Motor neuron (in vitro differentiated cells): ENCODE results near the gene HERC4. TPM values are rescaled to one million over a fixed set of nuclear protein-coding genes. Genes with fewer than 3 reads are reported as not detected.
"Not testable (repeated sequence)": the region's sequence is repeated elsewhere in the genome, so short reads cannot be mapped to it uniquely, and the experiment has no call there.

ENCODE experiments used
- ATAC-seq, 8 experiments: fragments of 200-7000 bp; cut with Tn5 transposase; replicated peaks in 6 of 8; 2 replicates each; pipeline ENCODE4 v1.8.0; 2021; ENCODE audit warnings: mild to moderate bottlenecking in 8 of 8, moderate library complexity in 8 of 8
- H3K27ac ChIP-seq, 2 donors: fragments of 250-450 bp; sonication (Bioruptor Pico); 2 replicates each; pipeline ENCODE4 v1.9.0; 2021; ENCODE audit warnings: antibody characterized with exemption in 2 of 2, mild to moderate bottlenecking in 2 of 2, moderate library complexity in 1 of 2
- H3K4me1 ChIP-seq, 2 donors: fragments of 250-450 bp; sonication (Bioruptor Pico); replicated peaks in 1 of 2; 2 replicates each; pipeline ENCODE4 v1.6.1; 2021; ENCODE audit warnings: antibody characterized with exemption in 2 of 2, mild to moderate bottlenecking in 2 of 2, moderate library complexity in 1 of 2
- H3K4me3 ChIP-seq, 5 donors: fragments of 250-450 bp; sonication (Bioruptor Pico); 2 replicates each; pipeline ENCODE4 v1.9.0; 2021; ENCODE audit warnings: antibody characterized with exemption in 5 of 5, mild to moderate bottlenecking in 5 of 5, moderate library complexity in 4 of 5
- WGBS, 10 experiments: fragments of 450-650 bp; shearing (Covaris generic); methylation state at CpG; one replicate each; pipeline ENCODE4 v1.0.0; 2022; 5-methylcytosine and 5-hydroxymethylcytosine counted together
- in situ Hi-C, 9 experiments: fragments of 400-800 bp; cut with MboI; loops; one replicate each; pipeline ENCODE4 v1.15.0; 2021; ENCODE audit warnings: low sequenced_read_pairs in 9 of 9, low pct_unique_long_range_greater_than_20kb in 2 of 9; ENCODE audit not compliant: unreplicated experiment in 9 of 9
- total RNA-seq, 8 experiments: library from RNA; unstranded; fragments of 300-600 nt; gene quantifications; 2 replicates each; pipeline versions ENCODE4 v1.2.3 to v1.2.4, GENCODE V29; 2022

The HERC4 gene
- total RNA-seq, 8 experiments from 2014 or later, result 16.4 to 80.5 (median 40.3) TPM

GRCh38 chr10:67921065-67921464, 154.0 kb downstream of the HERC4 start:
- WGBS, 10 experiments, result 92 to 100% (median 100%) methylated on average over 1 of the region's 1 CpG; no CpG with 5 or more reads in 5 of the 10 experiments
- Histone ChIP-seq H3K27ac (no peak overlapping the region), H3K4me3 (no peak overlapping the region), H3K4me1 (no peaks in the 10 kb centered on the region)
- in situ Hi-C loops, result no loop called here
- ATAC-seq, result no peak

GRCh38 chr10:67917679-67918078, 157.4 kb downstream of the HERC4 start:
- ATAC-seq, result no peak
- WGBS, 10 experiments, result 0 to 100% (median 64%) methylated on average over 1 of the region's 1 CpG; no CpG with 5 or more reads in 1 of the 10 experiments
- Histone ChIP-seq H3K27ac (no peak overlapping the region), H3K4me1 (no peaks in the 10 kb centered on the region), H3K4me3 (no peak overlapping the region)
- in situ Hi-C loops, result no loop called here

DNA sequence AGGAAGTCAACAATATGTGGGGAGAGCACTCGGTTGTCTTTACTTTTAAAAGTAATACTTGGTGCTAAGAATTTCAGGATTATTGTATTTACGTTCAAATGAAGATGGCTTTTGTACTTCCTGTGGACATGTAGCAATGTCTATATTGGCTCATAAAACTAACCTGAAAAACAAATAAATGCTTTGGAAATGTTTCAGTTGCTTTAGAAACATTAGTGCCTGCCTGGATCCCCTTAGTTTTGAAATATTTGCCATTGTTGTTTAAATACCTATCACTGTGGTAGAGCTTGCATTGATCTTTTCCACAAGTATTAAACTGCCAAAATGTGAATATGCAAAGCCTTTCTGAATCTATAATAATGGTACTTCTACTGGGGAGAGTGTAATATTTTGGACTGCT, 157.9 kb downstream of the HERC4 start:
- H3K27ac ChIP-seq, result no peak overlapping the region
- peak in 1 of 8 experiments; percentile 17 for ATAC-seq
- H3K4me3 ChIP-seq, result no peak overlapping the region
- 58 to 100% (median 88%) methylated on average over 1 to 2 of the region's 2 CpGs; no CpG with 5 or more reads in 2 of the 10 experiments for WGBS, 10 experiments
- in situ Hi-C loops, result no loop called here
- H3K4me1 ChIP-seq, result no peaks in the 10 kb centered on the region

DNA sequence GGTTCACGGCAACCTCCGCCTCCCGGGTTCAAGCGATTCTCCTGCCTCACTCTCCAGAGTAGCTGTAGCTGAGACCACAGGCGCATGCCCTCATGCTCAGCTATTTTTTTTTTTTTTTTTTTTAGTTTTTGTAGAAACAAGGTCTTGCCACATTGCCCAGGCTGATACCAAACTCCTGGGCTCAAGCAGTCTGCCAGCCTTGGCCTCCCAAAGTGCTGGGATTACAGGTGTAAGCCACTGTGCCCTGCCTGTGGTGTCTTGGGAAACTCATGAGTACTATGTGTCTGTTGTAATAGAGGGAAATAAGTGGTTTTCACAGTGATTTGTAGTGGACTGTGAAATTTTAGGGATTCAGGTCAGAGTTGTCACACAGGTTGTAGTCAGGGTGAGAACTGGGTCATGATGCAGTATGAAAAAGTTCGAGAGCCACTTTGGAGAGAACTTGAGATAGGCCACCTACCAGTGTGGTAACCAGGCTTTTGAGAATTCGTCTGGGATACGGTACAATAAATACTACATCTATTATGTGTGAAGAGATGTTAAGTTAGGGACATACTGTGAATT, 160.2 kb downstream of the HERC4 start:
- in situ Hi-C loops, result no loop called here
- WGBS, 10 experiments, result 95 to 100% (median 100%) methylated on average over 3 to 8 of the region's 8 CpGs; no CpG with 5 or more reads in 1 of the 10 experiments
- Histone ChIP-seq H3K27ac (no peak overlapping the region), H3K4me1 (no peaks in the 10 kb centered on the region), H3K4me3 (no peak overlapping the region)
- no peak for ATAC-seq

DNA sequence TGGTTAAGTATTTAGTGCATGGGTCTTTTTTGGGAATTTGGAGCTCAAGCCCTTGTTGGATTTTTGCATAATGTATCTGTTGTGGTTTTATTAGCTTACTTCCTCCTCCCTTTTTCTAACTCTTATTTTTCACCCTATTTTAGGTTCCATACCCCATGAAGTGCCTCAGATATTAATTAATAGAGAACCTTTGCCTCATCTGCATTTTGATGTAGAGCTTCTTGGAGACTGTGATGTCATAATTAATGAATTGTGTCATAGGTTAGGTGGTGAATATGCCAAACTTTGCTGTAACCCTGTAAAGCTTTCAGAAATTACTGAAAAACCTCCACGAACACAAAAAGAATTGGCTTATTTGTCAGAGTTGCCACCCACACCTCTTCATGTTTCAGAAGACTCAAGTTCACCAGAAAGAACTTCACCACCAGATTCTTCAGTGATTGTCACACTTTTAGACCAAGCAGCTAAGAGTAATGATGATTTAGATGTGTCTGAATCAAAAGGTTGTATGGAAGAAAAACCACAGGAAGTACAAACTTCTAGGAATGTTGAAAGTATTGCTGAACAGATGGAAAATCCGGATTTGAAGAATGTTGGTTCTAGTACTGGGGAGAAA, 162.6 kb downstream of the HERC4 start:
- Histone ChIP-seq H3K27ac (no peak overlapping the region), H3K4me1 (no peaks in the 10 kb centered on the region), H3K4me3 (no peak overlapping the region)
- ATAC-seq, result no peak
- WGBS, 10 experiments, result 0 to 91% (median 90%) methylated on average over 1 to 2 of the region's 2 CpGs; no CpG with 5 or more reads in 5 of the 10 experiments
- in situ Hi-C loops, result no loop called here

DNA sequence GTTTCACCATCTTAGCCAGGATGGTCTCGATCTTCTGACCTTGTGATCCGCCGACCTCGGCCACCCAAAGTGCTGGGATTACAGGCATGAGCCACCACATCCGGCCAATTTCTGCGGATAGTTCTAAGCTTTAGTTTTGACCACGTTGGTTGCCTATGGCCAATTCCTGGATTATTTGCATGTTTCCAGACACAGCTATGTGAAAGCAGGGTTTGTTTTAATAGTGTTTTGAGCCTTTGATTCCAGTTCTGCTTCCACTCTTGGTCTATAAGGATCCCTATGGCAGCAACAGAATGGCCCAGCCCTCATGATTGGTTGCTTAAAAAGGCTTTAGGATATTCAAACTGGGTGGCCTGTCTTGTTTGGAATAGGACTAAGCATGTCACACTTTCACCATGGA, 171.5 kb downstream of the HERC4 start:
- no peak overlapping the region for H3K4me3 ChIP-seq
- H3K27ac ChIP-seq, result no peak overlapping the region
- H3K4me1 ChIP-seq, result no peaks in the 10 kb centered on the region
- ATAC-seq, result no peak
- WGBS, 10 experiments, result 75 to 100% (median 98%) methylated on average over 1 to 7 of the region's 7 CpGs; no CpG with 5 or more reads in 1 of the 10 experiments
- in situ Hi-C loops, result no loop called here

DNA sequence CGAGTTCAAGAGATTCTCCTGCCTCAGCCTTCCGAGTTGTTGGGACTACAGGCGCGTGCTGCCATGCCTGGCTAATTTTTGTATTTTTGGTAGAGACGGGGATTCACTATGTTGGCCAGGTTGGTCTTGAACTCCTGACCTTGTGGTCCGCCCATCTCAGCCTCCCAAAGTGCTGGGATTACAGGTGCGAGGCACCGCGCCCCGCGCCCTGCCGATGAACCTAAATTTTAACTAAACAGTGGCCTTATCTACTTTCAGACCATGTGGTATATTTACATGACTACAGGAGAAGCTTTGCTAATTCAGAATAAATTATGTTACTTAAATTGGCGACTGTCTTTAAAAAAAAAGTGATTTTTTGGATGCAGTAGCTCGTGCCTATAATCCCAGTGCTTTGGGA, 181.4 kb downstream of the HERC4 start:
- no peak for ATAC-seq

GRCh38 chr10:67884842-67885670, 190.0 kb downstream of the HERC4 start:
- peak overlapping the region; percentile 96 to 97 for H3K27ac ChIP-seq
- H3K4me1 ChIP-seq, result peaks cover 0 to 8% of the 10 kb centered on the region in 2 donors
- peak overlapping the region; percentile 56 to 84 (median 74) for H3K4me3 ChIP-seq
- peak; percentile 66 to 80 (median 76) for ATAC-seq
- in situ Hi-C loops, result no loop called here
- 0 to 4% (median 0%) methylated on average over 4 to 24 of the region's 73 CpGs for WGBS, 10 experiments

More for the DNA sequence above, 181.4 kb downstream of the HERC4 start:
- in situ Hi-C loops, result no loop called here
- Histone ChIP-seq H3K27ac (no peak overlapping the region), H3K4me3 (no peak overlapping the region), H3K4me1 (no peaks in the 10 kb centered on the region)
- 40 to 96% (median 91%) methylated on average over 1 to 14 of the region's 14 CpGs; no CpG with 5 or more reads in 2 of the 10 experiments for WGBS, 10 experiments

DNA sequence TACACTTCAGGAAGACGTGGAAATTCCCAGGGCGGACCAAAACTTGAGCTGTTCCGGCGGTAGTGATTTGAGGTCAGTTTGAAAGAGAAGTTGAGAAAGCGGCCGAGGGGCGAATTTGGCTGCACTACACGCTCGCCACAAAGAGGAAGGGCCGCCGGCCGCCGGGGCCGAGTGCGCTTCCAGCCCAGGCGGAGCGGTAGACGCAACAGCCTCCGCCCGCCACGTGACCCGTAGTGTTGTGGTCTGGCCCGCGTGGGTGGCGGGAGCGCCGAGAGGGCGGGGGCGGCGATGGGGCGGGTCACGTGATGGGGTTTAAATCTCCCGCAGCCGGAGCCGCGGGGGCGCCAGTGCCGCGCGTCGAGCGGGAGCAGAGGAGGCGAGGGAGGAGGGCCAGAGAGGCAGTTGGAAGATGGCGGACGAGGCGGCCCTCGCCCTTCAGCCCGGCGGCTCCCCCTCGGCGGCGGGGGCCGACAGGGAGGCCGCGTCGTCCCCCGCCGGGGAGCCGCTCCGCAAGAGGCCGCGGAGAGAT, 190.7 kb downstream of the HERC4 start, which contains the start of gene SIRT1:
SIRT1 (plus strand) TSS at position 344 of the 529 bp plus-strand sequence; CDS start at position 410, 66 bp downstream.
- peak; percentile 81 to 92 (median 89) for ATAC-seq
- peak within 1 kb of the TSS; percentile 56 to 84 (median 74) for H3K4me3 ChIP-seq
- H3K27ac ChIP-seq, result peak within 1 kb of the TSS; percentile 96 to 97
- 0 to 10% (median 1%) methylated on average over 1 to 13 of the region's 62 CpGs; no CpG with 5 or more reads in 4 of the 10 experiments for WGBS, 10 experiments
- in situ Hi-C loops, result no loop called here
- H3K4me1 ChIP-seq, result peaks cover 0 to 8% of the 10 kb centered on the region in 2 donors

DNA sequence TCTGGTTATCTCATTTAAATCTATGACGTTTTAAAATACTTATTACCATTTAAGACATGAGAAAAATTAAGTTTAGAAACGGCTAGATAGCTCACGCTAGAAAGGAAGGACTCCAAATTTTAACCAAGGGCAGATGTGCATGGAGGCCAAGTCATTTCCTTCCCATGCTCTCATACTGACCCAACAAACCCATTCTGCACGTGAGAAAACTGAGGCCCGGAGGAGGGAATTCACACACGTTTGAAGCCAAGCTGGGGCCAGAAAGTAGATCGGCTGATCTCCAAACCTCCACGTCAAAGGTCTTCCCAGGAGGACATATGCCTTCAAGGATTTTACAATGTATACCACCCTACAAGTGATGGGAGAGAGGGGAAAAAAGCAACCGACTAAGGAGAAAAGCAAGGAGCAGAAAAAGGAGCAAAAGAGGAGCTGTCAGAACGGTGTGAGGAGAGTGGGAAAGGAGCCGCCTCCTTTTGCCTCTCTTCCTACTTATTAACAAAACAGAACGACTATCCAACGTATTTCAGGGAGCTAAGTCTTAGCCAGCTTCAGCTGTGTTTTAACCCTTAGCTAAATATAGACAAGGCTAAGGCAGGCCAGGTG, 191.3 kb downstream of the HERC4 start:
- in situ Hi-C loops, result no loop called here
- Histone ChIP-seq H3K4me3 (peak overlapping the region; percentile 56 to 84 (median 74)), H3K27ac (peak overlapping the region; percentile 62 to 97), H3K4me1 (peaks cover 0 to 8% of the 10 kb centered on the region in 2 donors)
- ATAC-seq, result peak in 7 of 8 experiments; percentile 10 to 34 (median 32)
- 0 to 80% (median 11%) methylated on average over 1 to 13 of the region's 13 CpGs for WGBS, 10 experiments

- H3K27ac ChIP-seq, result no peak overlapping the region
- WGBS, 10 experiments, result 61 to 100% (median 96%) methylated on average over 1 to 7 of the region's 7 CpGs; no CpG with 5 or more reads in 3 of the 10 experiments
- ATAC-seq, result no peak
- no peak overlapping the region for H3K4me3 ChIP-seq
- peaks cover 2 to 4% of the 10 kb centered on the region in 2 donors for H3K4me1 ChIP-seq
- in situ Hi-C loops, result no loop called here
These were observed 196.9 kb downstream of the HERC4 start for GRCh38 chr10:67878133-67878532.

GRCh38 chr10:67877421-67877820, 197.7 kb downstream of the HERC4 start:
- ATAC-seq, H3K4me1 ChIP-seq, in situ Hi-C loops, H3K27ac ChIP-seq, H3K4me3 ChIP-seq: not testable (repeated sequence)
- WGBS, 10 experiments, result 76 to 100% (median 93%) methylated on average over 3 to 8 of the region's 11 CpGs; no CpG with 5 or more reads in 3 of the 10 experiments
